Neuron (in vitro differentiated cells): ENCODE measurements around the gene MAD1L1.
"Not testable (repeated sequence)": the region's sequence is repeated elsewhere in the genome, so short reads cannot be mapped to it uniquely, and the experiment has no call there.

Experiments used
- H2AFZ ChIP-seq: one replicate; pipeline ENCODE4 v1.6.1; 2013; ENCODE audit warnings: low read depth, mild to moderate bottlenecking, inconsistent platforms, low read length, moderate library complexity
- H3K27me3 ChIP-seq: one replicate; pipeline ENCODE4 v1.6.1; 2013; ENCODE audit warnings: low read length; ENCODE audit not compliant: insufficient read depth
- H3K36me3 ChIP-seq: one replicate; pipeline ENCODE4 v1.6.1; 2013; ENCODE audit warnings: low read length; ENCODE audit not compliant: insufficient read depth
- H3K4me1 ChIP-seq: one replicate; pipeline ENCODE4 v1.6.1; 2013; ENCODE audit warnings: low read length; ENCODE audit not compliant: insufficient read depth
- H3K4me3 ChIP-seq: 2 replicates; pipeline ENCODE4 v1.5.1; 2013; ENCODE audit warnings: mild to moderate bottlenecking, low read length, moderate library complexity
- H3K9me3 ChIP-seq: one replicate; pipeline ENCODE4 v1.6.1; 2013; ENCODE audit warnings: low read length

Gene MAD1L1

DNA sequence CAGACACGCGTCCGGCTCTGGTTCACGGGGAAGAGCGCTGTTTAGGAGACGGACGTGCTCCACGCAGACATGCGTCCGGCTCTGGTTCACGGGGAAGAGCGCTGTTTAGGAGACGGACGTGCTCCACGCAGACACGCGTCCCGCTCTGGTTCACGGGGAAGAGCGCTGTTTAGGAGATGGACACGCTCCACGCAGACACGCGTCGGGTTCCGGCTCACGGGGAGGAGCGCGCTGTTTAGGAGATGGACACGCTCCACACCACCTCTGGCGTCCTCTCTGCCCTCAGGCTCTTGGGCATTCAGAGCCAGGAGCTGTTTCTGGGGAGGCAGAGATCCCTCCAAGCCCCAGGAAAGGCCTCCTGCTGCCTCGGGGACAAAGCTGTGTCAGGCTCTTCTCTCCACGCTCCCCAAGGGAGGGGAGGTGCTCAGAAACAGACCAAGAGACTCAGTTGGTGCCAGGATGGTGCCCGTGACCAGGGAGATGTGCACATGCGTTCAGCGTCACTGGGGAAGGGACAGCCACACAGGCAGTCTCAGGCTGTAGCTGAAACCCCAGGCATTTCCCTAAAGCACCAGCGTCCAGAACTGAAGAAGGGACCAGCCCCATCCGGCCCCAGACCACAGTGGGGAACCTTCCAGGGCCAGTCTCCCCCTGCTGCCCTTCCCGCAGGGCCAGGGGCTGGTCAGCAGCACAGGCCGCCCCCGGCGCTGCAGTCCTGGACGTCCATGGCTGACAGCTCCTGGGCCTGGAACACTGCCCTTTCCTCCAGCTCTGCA, 387.0 kb downstream of the MAD1L1 start:
- H3K9me3 ChIP-seq, result no peaks in the 10 kb centered on the region
- no peak overlapping the region for H3K4me3 ChIP-seq
- H3K36me3 ChIP-seq, result no peaks in the 10 kb centered on the region
- no peak overlapping the region for H2AFZ ChIP-seq
- peaks cover 18% of the 10 kb centered on the region for H3K4me1 ChIP-seq
- H3K27me3 ChIP-seq, result no peaks in the 10 kb centered on the region

GRCh38 chr7:1844951-1845390, 387.8 kb downstream of the MAD1L1 start:
- Histone ChIP-seq H3K4me1 (peaks cover 18% of the 10 kb centered on the region), H3K36me3 (no peaks in the 10 kb centered on the region), H3K27me3 (no peaks in the 10 kb centered on the region), H2AFZ (no peak overlapping the region), H3K4me3 (no peak overlapping the region), H3K9me3 (no peaks in the 10 kb centered on the region)

DNA sequence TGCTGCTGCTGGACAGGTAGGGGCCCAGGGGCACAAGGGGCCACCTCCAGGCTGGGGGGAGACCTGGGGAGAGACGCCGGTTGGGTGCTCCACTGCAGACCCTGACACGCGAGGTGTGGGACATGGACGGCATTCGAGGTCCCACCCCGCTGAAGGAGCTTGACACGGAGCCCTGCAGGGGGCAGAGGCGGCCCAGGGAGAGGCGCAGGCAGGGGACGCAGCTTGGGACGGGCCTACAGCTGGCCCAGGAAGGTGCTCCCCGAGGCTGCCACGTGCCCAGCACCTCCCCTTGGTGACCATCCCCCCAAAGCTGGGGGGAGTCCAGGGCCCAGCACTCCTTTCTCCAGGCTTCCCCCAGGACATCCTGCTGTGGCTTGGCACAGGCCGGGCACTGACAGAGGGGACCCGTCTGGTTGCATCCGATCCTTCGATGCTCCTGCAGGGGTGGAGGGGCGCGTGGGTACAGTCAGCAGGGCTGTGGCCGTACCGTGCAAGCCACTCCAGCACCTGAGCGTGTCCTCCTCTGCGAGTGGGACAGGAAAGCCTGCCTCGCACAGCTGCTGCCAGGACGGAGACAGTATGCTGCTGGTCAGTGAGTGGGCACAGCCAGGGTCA, 388.3 kb downstream of the MAD1L1 start:
- Histone ChIP-seq H3K4me1 (peaks cover 18% of the 10 kb centered on the region), H3K4me3 (no peak overlapping the region), H3K27me3 (no peaks in the 10 kb centered on the region), H3K9me3 (no peaks in the 10 kb centered on the region), H3K36me3 (no peaks in the 10 kb centered on the region), H2AFZ (no peak overlapping the region)

DNA sequence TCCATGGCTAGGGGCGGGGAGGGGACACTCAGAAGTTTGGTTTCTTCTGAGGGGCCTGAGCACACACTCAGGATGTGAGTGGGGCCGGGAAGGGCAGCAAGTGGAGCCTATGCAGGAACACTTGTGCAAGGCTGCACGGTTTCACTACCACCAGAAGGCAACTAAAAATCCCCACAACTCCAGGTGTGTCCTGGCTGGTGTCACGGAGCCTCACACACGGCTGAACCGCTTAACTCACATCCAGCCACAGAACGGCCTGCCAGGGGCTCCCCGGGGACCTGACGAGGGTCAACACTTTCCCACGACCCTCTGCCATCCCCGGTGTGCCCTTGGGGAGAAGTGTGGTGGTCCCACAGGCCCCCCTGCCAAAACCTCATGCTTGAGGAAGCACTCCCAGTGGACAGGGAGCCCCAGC, 388.8 kb downstream of the MAD1L1 start:
- Histone ChIP-seq H3K27me3 (no peaks in the 10 kb centered on the region), H2AFZ (no peak overlapping the region), H3K4me1 (peaks cover 18% of the 10 kb centered on the region), H3K36me3 (no peaks in the 10 kb centered on the region), H3K4me3 (no peak overlapping the region), H3K9me3 (no peaks in the 10 kb centered on the region)

GRCh38 chr7:1843271-1843861, 389.4 kb downstream of the MAD1L1 start:
- no peaks in the 10 kb centered on the region for H3K27me3 ChIP-seq
- peaks cover under 1% of the 10 kb centered on the region for H3K36me3 ChIP-seq
- no peak overlapping the region for H2AFZ ChIP-seq
- no peak overlapping the region for H3K4me3 ChIP-seq
- H3K9me3 ChIP-seq, result peaks cover 1% of the 10 kb centered on the region
- peaks cover 18% of the 10 kb centered on the region for H3K4me1 ChIP-seq

GRCh38 chr7:1842321-1843221, 390.2 kb downstream of the MAD1L1 start:
- Histone ChIP-seq H3K4me1 (peaks cover 18% of the 10 kb centered on the region), H3K36me3 (peaks cover 2% of the 10 kb centered on the region), H3K9me3 (peaks cover 7% of the 10 kb centered on the region), H2AFZ (no peak overlapping the region), H3K27me3 (no peaks in the 10 kb centered on the region), H3K4me3 (no peak overlapping the region)

DNA sequence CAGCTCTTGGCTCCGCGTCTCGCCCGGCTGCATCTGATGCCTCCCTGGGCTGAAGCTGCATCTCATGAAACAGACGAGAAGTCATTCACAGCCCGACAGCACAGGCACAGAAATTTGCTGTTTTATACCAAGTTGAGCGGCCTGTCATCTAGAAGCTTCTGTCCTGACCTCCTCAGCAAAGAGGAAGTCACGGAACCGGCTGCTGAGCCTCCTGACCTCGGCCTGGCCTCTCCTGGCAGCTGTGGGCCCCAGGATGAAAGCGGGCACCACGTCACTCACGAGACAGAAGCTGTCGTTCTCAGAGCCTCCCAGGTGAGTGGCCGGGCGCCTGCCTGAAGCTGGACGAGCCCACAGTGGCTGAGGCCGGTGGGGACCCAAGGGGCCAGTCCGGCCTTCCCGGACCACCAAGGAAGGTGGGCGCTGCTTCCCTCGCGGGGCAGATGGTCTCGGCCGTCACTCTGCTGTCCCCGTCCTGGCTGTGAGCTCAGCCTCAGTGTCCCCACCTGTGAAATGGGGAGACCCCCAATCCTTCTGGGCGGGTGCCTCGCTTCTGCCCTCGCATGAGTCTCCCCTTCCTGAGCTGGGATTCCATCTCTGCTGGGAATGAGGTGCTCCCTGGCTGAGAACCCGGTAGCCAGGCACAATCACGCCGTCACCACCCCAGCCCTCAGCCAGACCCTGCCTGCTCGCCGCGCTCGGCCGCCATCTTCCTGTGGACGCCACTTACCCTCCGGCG, 391.3 kb downstream of the MAD1L1 start:
- not testable (repeated sequence) for H2AFZ ChIP-seq, H3K36me3 ChIP-seq, H3K4me3 ChIP-seq, H3K27me3 ChIP-seq, H3K9me3 ChIP-seq
- H3K4me1 ChIP-seq, result peaks cover 18% of the 10 kb centered on the region

DNA sequence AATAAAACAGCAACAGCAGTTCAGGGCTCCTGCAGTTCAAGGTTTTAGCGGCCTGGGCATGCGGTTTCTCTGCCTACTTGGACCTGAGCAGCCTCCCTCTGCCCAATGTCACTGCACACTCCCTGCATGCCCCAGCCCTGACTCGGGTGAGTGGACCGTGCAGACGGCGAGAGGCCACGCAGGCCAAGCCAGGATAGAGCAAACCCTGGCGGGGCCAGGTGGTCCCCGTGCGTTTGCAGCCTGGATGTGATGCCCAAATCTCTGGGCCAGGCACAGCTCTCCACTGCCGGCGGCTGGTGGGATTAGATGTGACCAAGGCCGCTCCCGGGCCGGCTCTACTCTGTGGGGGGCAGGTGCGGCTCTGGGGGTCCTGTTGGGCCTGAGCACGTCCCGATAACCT, 392.0 kb downstream of the MAD1L1 start:
- H3K9me3 ChIP-seq, result not testable (repeated sequence)

DNA sequence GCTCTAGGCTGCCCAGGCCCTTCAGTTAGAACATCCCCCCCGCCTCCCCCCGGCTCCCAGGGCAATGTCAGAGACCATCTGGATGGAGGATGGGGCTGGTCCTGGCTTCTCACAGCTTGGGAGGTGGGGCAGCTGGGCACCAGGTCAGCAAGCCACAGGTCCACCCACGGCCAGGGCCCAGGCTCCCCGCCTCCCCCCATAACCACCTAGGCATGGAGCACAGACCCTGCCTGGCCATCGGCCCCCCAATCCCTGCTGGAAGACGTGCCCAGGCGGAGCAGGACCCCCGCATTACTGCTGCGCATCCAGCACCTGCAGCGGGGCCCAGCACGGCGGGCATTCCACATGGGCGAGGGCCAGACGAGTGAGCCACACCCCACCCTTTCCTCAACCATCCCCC, 393.0 kb downstream of the MAD1L1 start:
- H3K4me3 ChIP-seq, result no peak overlapping the region
- peaks cover 2% of the 10 kb centered on the region for H3K4me1 ChIP-seq
- peaks cover 2% of the 10 kb centered on the region for H3K36me3 ChIP-seq
- no peaks in the 10 kb centered on the region for H3K27me3 ChIP-seq
- H3K9me3 ChIP-seq, result peaks cover 9% of the 10 kb centered on the region
- no peak overlapping the region for H2AFZ ChIP-seq

More for the DNA sequence above, 392.0 kb downstream of the MAD1L1 start:
- peaks cover 12% of the 10 kb centered on the region for H3K4me1 ChIP-seq
- H3K27me3 ChIP-seq, H3K4me3 ChIP-seq, H2AFZ ChIP-seq, H3K36me3 ChIP-seq: not testable (repeated sequence)

DNA sequence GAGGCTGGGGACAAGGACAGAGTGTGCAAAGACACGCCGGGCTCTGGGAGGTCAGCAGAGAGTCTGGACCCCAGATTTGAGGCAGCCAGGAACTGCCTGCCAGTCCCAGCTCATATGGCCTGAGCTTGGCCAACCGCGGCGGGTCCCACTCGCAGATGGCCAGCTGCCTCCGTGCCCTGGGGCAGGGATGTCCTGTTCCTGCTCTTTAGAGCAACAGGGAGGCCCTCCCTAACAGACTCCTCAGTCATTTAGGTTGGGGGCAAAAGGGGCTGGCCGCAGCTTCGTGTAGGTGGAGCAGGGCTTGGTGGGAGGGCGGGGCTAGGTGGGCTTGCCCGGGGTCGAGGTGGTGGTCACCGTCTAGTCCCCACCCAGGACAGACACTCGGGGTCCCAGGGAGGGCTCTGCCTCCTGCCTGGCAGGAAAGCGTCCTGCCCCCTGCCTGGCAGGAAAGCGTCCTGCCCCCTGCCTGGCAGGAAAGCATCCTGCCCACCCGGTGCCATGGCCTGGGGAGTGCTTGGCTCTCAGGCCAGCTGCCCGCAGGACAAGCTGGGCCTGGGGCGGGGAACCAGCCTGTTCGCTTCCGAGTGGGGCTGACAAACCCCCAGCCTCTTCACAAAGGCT, 393.7 kb downstream of the MAD1L1 start:
- H3K4me1 ChIP-seq, H2AFZ ChIP-seq, H3K27me3 ChIP-seq, H3K9me3 ChIP-seq, H3K4me3 ChIP-seq, H3K36me3 ChIP-seq: not testable (repeated sequence)

GRCh38 chr7:1838544-1838872, 394.2 kb downstream of the MAD1L1 start:
- H2AFZ ChIP-seq, H3K9me3 ChIP-seq, H3K36me3 ChIP-seq, H3K4me1 ChIP-seq, H3K4me3 ChIP-seq, H3K27me3 ChIP-seq: not testable (repeated sequence)
